HUES64 (cell line): ENCODE results near the gene RNF182. TPM values are rescaled to one million over a fixed set of nuclear protein-coding genes. Genes with fewer than 3 reads are reported as not detected.
"Not testable (repeated sequence)": the region's sequence is repeated elsewhere in the genome, so short reads cannot be mapped to it uniquely, and the experiment has no call there.

Experiments
- H3K27ac ChIP-seq: 2 replicates; pipeline ENCODE4 v1.7.0; 2013; ENCODE audit warnings: low read depth, low read length, inconsistent platforms
- H3K27me3 ChIP-seq: 2 replicates; pipeline ENCODE4 v1.6.1; 2013; ENCODE audit warnings: mild to moderate bottlenecking, low read length; ENCODE audit not compliant: insufficient read depth
- H3K36me3 ChIP-seq: 2 replicates; pipeline ENCODE4 v1.6.1; 2013; ENCODE audit warnings: mild to moderate bottlenecking, low read length; ENCODE audit not compliant: insufficient read depth
- H3K4me1 ChIP-seq: 2 replicates; pipeline ENCODE4 v1.6.1; 2013; ENCODE audit warnings: mild to moderate bottlenecking, low read length, moderate library complexity; ENCODE audit not compliant: insufficient read depth
- H3K4me3 ChIP-seq: 2 replicates; pipeline ENCODE4 v1.5.1; 2013; ENCODE audit warnings: mild to moderate bottlenecking, low read length, moderate library complexity
- H3K9ac ChIP-seq: 2 replicates; pipeline ENCODE4 v1.6.1; 2013; ENCODE audit warnings: mild to moderate bottlenecking, low read depth, low read length
- H3K9me3 ChIP-seq: 2 replicates; pipeline ENCODE4 v1.6.1; 2013; ENCODE audit warnings: low read depth, low read length; ENCODE audit not compliant: insufficient read depth
- WGBS: fragments of 150-250, 120-280 bp; methylation state at CpG from one replicate; pipeline ENCODE4 v1.1.7; 2013; ENCODE audit warnings: missing lambda C conversion rate; 5-methylcytosine and 5-hydroxymethylcytosine counted together
- polyA plus RNA-seq, 2 experiments: library from polyadenylated mRNA; stranded (reverse); fragments of 50-300 nt; gene quantifications; one replicate each; pipeline ENCODE4 v1.2.3, GENCODE V29; 2013

Gene RNF182, protein sequence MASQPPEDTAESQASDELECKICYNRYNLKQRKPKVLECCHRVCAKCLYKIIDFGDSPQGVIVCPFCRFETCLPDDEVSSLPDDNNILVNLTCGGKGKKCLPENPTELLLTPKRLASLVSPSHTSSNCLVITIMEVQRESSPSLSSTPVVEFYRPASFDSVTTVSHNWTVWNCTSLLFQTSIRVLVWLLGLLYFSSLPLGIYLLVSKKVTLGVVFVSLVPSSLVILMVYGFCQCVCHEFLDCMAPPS
- 6.7 TPM for polyA plus RNA-seq (2013, experiment 1 of 2)
- polyA plus RNA-seq (2013, experiment 2 of 2): 10.0 TPM

DNA sequence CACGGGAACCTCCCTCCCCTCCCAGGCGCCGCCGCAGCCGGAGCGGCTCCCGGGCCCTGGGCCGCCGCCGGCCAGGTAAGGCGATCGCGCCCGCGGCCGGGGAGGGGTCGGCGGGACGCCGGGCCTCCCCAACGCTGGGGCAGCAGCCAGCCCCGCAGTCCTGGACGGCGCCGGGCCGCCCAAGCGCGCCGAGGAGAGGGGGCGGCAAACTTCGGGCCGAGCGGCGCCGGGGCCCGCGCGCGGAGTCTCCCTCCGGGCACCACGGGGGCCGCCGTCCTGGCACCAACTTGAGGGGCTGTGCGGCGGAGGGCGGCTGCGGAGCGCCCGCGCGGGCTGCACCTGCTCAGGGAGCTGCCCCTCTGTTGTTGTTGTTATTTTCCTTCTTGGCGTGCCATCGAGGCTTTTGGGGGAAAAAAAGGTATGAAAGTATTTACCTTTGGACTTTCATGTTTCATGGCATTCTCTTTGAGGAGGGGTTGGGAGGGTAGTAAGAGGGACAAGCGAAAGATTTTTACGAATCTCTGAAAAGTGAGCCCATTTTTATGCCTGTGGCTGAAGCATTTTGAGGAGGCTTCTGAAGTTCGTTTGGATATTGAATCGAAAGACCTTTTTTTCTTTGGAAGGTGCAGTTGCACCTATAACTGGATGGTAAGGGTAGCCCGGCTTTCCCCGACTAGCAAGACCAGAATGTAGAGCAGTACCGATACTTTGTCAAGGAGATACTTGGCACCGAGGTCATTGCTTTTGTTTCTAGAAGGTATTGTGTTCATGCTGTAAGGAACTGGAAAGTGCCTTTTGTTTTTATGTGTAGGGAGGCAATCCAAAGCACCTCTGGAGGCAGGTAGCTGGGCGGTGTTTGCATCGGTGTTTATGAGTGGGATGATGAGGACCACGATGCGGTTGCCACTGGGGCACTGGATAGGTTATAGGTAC is at the start of gene RNF182:
TSS of gene RNF182 (plus strand) at position 4 of the 933 bp plus-strand sequence. CDS start 52,168 bp downstream, outside the sequence.
- Histone ChIP-seq H3K4me1 (peaks cover 28% of the 10 kb centered on the region), H3K4me3 (peak within 1 kb of the TSS; percentile 78), H3K36me3 (no peaks in the 10 kb centered on the region), H3K27ac (peak within 1 kb of the TSS; percentile 38), H3K9me3 (no peaks in the 10 kb centered on the region), H3K27me3 (peaks cover 31% of the 10 kb centered on the region), H3K9ac (peak within 1 kb of the TSS; percentile 70)
- under 1% methylated on average over 50 of the region's 65 CpGs for WGBS

DNA sequence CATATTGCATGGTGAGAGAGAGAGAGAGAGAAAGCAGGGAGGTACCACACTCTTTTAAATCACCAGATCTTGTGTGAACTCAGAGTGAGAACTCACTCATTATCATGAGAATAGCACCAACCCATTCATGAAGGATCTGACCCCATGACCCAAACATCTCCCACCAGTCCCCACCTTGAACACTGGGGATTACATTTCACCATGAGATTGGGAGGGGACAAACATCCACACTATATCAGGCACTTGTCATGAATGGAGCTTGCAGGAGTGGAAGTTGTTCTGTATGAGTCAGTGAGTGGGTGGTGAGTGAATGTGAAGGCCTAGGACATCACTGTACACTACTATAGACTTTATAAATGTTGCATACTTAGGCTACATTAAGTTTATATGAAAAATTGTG is 47.7 kb upstream of the RNF182 start:
- H3K4me1 ChIP-seq: peaks cover 5% of the 10 kb centered on the region
- H3K27me3 ChIP-seq: peaks cover 20% of the 10 kb centered on the region
- no peak overlapping the region for H3K9ac ChIP-seq
- H3K27ac ChIP-seq: no peak overlapping the region
- no peak overlapping the region for H3K4me3 ChIP-seq
- H3K9me3 ChIP-seq: no peaks in the 10 kb centered on the region; the same call in 1 of the 2 replicates
- H3K36me3 ChIP-seq: no peaks in the 10 kb centered on the region

DNA sequence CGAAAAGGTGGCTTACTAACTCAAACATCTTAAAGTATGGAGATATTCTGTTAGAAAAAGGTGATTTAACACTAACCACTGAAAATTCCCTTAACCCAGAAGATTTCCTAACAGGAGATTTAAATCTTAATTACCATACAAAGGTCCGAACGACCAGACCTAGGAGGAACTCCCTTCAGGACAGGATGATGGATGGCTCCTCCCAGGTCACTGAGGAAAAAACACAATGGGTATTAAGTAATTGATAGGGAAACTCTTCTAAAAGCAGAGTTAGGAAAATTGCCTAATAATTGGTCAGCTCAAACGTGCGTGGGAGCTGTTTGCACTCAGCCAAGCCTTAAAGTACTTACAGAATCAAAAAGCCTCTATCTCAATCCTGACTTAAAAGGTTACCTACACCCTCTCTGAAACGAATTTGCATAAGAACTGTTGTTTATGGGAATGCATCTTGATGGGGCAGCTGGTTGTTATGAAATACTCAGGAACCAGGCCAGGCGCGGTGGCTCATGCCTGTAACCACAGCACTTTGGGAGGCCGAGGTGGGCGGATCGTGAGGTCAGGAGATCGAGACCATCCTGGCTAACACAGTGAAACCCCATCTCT is 44.6 kb upstream of the RNF182 start:
- H3K9me3 ChIP-seq, H3K36me3 ChIP-seq, H3K27me3 ChIP-seq, H3K9ac ChIP-seq, H3K4me3 ChIP-seq, H3K27ac ChIP-seq, H3K4me1 ChIP-seq: not testable (repeated sequence)
- 83% methylated on average over 11 of the region's 12 CpGs for WGBS

DNA sequence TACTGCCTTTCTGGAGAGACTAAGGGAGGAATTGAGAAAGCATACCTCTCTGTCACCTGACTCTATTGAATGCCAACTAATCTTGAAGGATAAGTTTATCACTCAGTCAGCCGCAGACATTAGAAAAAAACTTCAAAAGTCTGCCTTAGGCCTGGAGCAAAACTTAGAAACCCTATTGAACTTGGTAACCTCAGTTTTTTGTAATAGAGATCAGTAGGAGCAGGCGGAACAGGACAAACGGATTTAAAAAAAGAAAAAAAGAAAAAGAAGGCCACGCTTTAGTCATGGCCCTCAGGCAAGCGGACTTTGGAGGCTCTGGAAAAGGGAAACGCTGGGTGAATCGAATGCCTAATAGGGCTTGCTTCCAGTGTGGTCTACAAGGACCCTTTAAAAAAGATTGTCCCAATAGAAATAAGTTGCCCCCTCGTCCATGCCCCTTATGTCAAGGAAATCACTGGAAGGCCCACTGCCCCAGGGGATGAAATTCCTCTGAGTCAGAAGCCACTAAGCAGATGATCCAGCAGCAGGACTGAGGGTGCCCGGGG is 43.1 kb upstream of the RNF182 start:
- Histone ChIP-seq H3K27me3 (no peaks in the 10 kb centered on the region), H3K36me3 (no peaks in the 10 kb centered on the region), H3K9ac (no peak overlapping the region), H3K4me1 (peaks cover 5% of the 10 kb centered on the region), H3K9me3 (no peaks in the 10 kb centered on the region; the same call in 1 of the 2 replicates), H3K27ac (no peak overlapping the region), H3K4me3 (no peak overlapping the region)
- 77% methylated on average over 9 of the region's 9 CpGs for WGBS

DNA sequence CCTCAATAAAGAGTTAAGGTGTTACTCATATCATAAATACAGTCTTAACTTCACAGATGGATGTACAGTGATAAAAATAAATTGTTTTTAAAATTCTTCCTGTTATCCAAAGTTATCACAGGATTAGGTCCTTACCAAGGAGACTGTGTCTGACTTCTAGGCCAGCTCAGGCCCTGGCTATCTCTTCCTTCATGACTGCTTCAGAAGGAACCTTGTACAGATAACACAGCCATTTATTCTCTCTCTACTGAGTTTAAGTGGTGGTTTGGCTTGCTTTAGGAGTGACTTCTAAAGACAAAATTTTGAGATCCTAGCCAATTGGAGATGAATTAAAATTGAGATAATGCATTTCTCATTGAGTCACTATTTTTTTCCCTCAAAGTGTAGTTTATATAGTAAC is 40.8 kb upstream of the RNF182 start:
- Histone ChIP-seq H3K4me3 (no peak overlapping the region), H3K36me3 (no peaks in the 10 kb centered on the region), H3K4me1 (peaks cover 5% of the 10 kb centered on the region), H3K27ac (no peak overlapping the region), H3K27me3 (no peaks in the 10 kb centered on the region), H3K9ac (no peak overlapping the region), H3K9me3 (no peaks in the 10 kb centered on the region)

DNA sequence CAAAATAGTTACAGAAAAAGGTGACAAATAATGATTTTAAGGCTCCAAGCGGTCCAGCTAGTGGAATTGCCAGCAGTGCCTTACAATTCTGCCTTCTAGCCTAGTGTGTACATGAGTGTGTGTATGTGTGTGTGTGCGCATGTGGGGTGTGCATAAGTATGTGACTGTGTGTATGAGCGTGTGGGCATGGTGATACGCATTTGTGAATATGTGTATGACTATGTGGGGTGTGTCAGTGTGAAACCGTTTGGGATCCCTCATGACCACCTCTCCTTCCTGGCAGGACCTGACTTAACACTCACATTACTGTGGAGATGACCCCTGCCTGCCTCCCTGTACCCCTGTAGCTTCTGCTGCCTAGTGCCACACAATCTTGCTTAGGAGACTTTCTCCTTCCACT is 40.4 kb upstream of the RNF182 start:
- Histone ChIP-seq H3K4me3 (no peak overlapping the region), H3K4me1 (peaks cover 5% of the 10 kb centered on the region), H3K36me3 (no peaks in the 10 kb centered on the region), H3K27ac (no peak overlapping the region), H3K9me3 (no peaks in the 10 kb centered on the region), H3K27me3 (no peaks in the 10 kb centered on the region), H3K9ac (no peak overlapping the region)
- WGBS: 74% methylated on average over 5 of the region's 5 CpGs

DNA sequence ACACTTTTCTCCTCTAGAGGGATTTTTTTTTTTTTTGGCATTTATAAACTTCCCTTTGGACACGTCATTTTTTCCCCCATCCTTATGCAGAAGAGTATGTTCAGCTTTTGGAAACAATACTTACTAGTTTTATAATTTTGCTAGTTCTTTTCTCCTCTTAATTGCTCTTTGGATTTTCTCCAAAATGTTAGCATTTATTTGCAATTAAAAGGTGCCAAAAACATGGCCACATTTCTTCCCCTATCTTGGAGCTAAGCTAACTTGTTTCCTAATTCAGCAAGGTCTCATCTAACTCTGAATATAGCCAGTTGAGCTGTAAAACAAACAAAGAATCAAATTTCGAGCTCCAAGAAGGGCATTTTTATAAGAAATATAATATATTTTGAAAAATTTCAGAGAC is 39.2 kb upstream of the RNF182 start:
- Histone ChIP-seq H3K27ac (no peak overlapping the region), H3K9me3 (no peaks in the 10 kb centered on the region), H3K4me3 (no peak overlapping the region), H3K9ac (no peak overlapping the region), H3K4me1 (peaks cover 5% of the 10 kb centered on the region), H3K27me3 (no peaks in the 10 kb centered on the region), H3K36me3 (no peaks in the 10 kb centered on the region)
- WGBS: 43% methylated on average over 1 of the region's 2 CpGs

DNA sequence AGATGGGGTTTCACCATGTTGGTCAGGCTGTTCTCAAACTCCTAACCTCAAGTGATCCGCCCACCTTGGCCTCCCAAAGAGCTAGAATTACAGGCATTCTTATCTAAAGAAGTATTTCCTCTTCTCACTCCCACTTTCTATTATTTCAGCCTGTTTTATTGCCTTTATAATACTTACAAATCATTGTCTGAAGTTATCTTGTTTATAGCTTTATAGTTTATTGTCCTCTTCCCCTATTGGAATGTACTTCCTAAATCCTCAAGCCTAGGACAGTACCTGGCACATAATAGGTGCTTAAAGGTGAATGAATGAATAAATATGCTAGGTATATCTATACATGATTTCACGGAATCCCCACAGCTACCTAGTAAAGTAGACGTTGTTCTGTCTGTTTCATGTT is 37.8 kb upstream of the RNF182 start:
- no peak overlapping the region for H3K4me3 ChIP-seq
- H3K4me1 ChIP-seq: no peaks in the 10 kb centered on the region
- no peak overlapping the region for H3K27ac ChIP-seq
- H3K9me3 ChIP-seq: no peaks in the 10 kb centered on the region
- WGBS: 94% methylated on average over 3 of the region's 3 CpGs
- H3K36me3 ChIP-seq: no peaks in the 10 kb centered on the region
- H3K27me3 ChIP-seq: no peaks in the 10 kb centered on the region
- H3K9ac ChIP-seq: no peak overlapping the region

DNA sequence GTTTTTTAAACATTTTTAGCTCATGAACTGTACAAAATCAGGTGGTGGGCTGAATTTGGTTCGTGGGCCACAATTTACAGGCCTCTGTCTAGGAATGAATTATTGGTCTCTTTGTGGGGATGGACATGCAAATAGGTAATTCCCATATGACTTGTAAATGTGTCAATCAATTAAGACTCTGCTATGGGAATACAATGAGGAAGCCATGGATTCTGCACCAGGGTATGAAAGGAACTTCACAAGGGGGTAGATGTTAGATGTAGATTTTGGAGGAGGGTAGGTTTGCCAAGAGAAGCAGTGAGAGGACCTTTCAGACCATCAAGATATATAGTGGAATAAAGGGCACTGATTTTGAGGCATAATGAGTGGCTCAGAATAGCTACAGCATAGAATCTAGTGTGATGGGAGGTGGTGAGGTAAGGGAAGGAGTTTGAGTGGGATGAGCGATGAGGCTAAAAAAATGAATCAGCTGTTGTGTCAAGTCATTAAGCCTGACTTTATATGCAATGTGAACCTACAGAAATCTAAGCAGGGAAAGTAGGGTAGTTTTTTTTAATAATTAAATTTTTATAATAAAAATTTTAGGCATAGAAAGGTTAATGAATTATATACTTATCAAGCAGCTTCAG is 32.6 kb upstream of the RNF182 start:
- H3K27ac ChIP-seq: no peak overlapping the region
- no peaks in the 10 kb centered on the region for H3K36me3 ChIP-seq
- H3K27me3 ChIP-seq: no peaks in the 10 kb centered on the region
- 98% methylated on average over 2 of the region's 2 CpGs for WGBS
- no peaks in the 10 kb centered on the region for H3K4me1 ChIP-seq
- H3K9ac ChIP-seq: no peak overlapping the region
- no peak overlapping the region for H3K4me3 ChIP-seq
- no peaks in the 10 kb centered on the region for H3K9me3 ChIP-seq

DNA sequence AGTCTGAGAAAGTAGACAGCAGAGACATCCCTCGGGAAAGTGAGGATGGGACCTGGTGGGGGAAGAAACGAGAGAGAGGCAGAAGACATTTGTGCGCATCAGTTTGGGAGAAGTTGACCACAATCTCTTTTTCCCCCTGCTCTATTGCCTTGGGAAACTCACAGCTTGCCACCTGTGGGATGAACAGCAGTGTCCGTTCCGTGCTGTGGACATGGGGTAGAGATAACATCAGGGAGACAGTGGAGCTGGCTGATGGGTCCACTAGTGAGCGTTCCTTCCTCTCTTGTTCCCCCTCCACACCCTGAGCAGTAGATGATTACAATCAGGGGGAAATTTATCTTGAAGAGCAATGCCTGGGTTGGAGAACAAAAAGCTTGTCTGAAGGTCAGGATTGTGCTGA is 21.8 kb upstream of the RNF182 start:
- 93% methylated on average over 5 of the region's 6 CpGs for WGBS
- H3K9ac ChIP-seq: no peak overlapping the region
- H3K4me3 ChIP-seq: no peak overlapping the region

More for the DNA sequence above, 21.8 kb upstream of the RNF182 start:
- Histone ChIP-seq H3K9me3 (no peaks in the 10 kb centered on the region), H3K36me3 (no peaks in the 10 kb centered on the region), H3K27ac (no peak overlapping the region), H3K4me1 (no peaks in the 10 kb centered on the region), H3K27me3 (peaks cover 6% of the 10 kb centered on the region)
